Adrenal gland (tissue), 5 donors: ENCODE results near the gene SCGB2B2.

Experiments used
- POLR2A ChIP-seq, 2 donors: fragments of 450-650 bp; IDR thresholded peaks; one replicate each; pipeline ENCODE4 v1.6.1; 2017; ENCODE audit warnings: antibody characterized with exemption in 2 of 2, mild to moderate bottlenecking in 2 of 2, moderate library complexity in 1 of 2
- TF ChIP-seq, protein P1 (sequence below), 6 experiments: fragments of 450-650 bp in 4 of 6; fragments of 200-600 bp in 2 of 6; sonication (generic) in 1 of 6; IDR thresholded peaks; 1 replicate in 5 of 6; 2 replicates in 1 of 6; pipeline versions ENCODE4 v1.5.1 to v1.8.0; 2016 to 2021; ENCODE audit warnings: antibody characterized with exemption in 6 of 6, mild to moderate bottlenecking in 2 of 6, moderate library complexity in 1 of 6
- donor health status: DM: no; HTN: no; CAD: no.

DNA sequence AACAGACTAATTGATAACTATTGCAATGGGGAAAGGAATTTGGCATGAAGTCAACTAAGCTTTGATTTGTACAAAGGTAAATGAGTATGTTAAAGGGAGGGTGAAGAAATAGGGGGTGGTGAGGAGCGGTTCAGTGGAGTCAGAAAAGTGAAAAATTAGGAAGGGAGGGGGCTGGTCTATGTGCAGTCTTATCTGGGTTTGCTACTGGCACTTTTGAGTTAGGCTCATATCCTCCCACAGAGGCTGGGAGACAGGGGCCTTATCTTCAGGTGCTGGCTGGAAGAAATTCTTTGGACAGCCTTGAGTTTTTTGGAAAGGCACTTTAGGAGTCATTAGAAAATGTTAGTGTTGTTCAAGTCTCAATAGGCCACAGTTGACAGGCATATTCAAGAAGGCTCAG is 11.6 kb upstream of the SCGB2B2 start:
- TF ChIP-seq, protein P1, sequence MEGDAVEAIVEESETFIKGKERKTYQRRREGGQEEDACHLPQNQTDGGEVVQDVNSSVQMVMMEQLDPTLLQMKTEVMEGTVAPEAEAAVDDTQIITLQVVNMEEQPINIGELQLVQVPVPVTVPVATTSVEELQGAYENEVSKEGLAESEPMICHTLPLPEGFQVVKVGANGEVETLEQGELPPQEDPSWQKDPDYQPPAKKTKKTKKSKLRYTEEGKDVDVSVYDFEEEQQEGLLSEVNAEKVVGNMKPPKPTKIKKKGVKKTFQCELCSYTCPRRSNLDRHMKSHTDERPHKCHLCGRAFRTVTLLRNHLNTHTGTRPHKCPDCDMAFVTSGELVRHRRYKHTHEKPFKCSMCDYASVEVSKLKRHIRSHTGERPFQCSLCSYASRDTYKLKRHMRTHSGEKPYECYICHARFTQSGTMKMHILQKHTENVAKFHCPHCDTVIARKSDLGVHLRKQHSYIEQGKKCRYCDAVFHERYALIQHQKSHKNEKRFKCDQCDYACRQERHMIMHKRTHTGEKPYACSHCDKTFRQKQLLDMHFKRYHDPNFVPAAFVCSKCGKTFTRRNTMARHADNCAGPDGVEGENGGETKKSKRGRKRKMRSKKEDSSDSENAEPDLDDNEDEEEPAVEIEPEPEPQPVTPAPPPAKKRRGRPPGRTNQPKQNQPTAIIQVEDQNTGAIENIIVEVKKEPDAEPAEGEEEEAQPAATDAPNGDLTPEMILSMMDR (IDR thresholded peaks at IDR 0.05): no peak
- no peak for TF ChIP-seq POLR2A (IDR thresholded peaks at IDR 0.05)
